M059J (cell line): ENCODE measurements around the gene MAGIX. TPM values are rescaled to one million over a fixed set of nuclear protein-coding genes. Genes with fewer than 3 reads are reported as not detected.
A peak's percentile ranks its signal among the peaks of the same experiment; 100 is the strongest.
"Not testable (repeated sequence)": the region's sequence is repeated elsewhere in the genome, so short reads cannot be mapped to it uniquely, and the experiment has no call there.

Experiments
- DNase-seq: peaks from one replicate; pipeline ENCODE4 v3.0.0-alpha.2; 2012; ENCODE audit warnings: low read depth
- total RNA-seq: library from RNA; depleted of rRNA; stranded (reverse); fragments of >200 nt; shearing (Covaris generic); gene quantifications from 2 replicates; pipeline ENCODE4 v1.2.3, GENCODE V29; 2014; rRNA removed

Gene MAGIX
- 0.10 and 4.3 TPM in 2 replicates for total RNA-seq

DNA sequence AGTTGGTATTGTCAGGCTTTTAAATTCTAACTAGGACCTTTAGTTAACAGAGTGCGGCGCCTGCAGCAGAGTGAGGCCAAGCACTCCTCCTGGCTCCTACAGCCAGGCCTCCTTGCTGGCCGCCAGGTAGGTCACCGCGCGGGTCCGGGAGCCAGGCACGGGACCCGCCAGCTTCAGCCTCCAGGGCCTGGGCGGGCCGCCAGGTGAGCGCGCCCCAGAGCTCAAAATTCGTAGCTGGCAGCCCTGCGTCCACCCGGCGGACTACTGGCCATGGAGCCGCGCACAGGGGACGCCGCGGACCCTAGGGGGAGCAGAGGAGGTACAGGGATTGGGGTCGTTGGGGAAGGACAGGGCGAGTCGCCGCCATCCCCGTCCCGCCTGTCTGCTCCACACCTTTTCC is at the start of gene MAGIX:
TSS of gene MAGIX (plus strand) at position 139 of the 400 bp plus-strand sequence. CDS start at position 271, 132 bp downstream.
- no peak for DNase-seq

GRCh38 chrX:49116076-49116475 is 46.5 kb upstream of the MAGIX start:
- no peak for DNase-seq

GRCh38 chrX:49116716-49117115 is 45.8 kb upstream of the MAGIX start:
- no peak for DNase-seq

DNA sequence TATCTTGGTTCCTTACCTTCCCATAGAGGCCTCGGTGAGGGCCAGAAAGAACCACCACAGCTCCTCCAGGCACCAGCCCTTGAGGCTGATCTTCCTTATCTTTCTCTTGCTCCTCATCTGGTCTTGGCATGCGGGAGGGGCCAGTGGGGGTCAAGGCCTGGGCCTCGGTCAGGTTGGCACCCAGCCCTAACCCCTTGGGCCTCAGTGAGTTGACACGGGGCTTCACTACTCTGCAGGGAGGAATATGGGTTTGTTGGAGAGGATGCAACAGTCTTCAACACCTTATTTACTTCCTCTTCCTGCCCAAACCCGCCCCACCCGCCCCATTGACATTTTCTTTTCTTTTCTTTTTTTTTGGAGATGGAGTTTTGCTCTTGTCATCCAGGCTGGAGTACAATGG is 45.0 kb upstream of the MAGIX start:
- no peak for DNase-seq

- peak; percentile 28 for DNase-seq
Measured at GRCh38 chrX:49120091-49120490, 42.5 kb upstream of the MAGIX start.

DNA sequence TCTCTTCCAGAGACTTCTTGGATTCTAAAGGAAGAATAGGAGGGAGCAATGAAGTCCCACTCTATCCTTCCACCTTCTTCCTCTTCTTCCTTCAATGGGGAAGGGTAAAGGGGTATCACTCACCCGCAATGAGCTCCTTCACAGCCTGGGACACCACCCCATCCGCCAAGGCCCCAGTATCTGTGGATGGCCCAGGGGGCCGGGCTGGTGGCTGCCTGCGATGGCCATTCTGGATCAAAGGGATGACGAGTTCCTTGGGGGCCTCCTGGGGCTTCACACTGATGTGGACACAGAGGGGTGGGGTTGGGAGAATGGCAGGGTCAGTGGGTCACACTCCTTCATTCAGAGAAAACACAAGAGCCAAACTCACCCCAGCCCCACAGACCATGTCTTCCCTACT is 40.1 kb upstream of the MAGIX start:
- no peak for DNase-seq

DNA sequence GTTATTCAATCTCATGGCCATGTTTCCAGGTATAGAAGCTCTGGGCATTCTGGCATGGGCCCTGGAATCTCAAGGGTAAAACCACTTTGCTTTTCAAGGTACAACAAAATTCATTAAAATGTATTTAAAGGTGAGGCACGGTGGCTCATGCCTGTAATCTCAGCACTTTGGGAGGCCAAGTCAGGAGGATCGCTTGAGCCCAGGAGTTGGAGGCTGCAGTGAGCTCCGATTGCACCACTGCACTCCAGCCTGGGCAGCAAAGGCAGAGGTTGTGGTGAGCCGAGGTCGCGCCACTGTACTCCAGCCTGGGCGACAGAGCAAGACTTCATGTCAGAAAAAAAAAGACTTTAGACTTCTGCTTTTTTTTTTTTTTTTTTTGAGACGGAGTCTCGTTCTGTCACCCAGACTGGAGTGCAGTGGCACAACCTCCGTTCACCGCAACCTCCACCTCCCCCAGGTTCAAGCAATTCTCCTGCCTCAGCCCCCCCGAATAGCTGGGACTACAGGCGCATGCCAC is 34.8 kb upstream of the MAGIX start:
- DNase-seq, result not testable (repeated sequence)

GRCh38 chrX:49129427-49129826 is 33.1 kb upstream of the MAGIX start:
- DNase-seq, result no peak

- DNase-seq, result not testable (repeated sequence)
Measured at GRCh38 chrX:49132275-49132674, 30.3 kb upstream of the MAGIX start.

DNA sequence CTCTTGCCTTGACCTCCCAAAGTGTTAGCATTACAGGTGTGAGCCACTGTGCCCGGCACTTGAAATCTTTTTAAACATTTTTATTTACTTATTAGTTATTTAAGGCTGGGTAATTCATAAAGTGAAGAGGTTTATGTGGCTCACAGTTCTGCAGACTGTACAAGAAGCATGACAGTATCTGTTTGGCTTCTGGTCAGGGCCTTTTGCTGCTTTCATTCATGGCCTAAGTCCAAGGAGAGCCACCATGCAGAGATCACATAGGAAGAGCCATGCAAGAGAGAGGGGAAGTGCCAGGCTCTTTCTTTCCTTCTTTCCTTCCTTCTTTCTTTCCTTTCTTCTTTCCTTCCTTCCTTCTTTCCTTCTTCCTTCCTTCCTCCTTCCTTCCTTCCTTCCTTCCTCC is 28.8 kb upstream of the MAGIX start:
- DNase-seq, result no peak

- DNase-seq, result no peak
Measured at GRCh38 chrX:49137492-49137891, 25.1 kb upstream of the MAGIX start.

- no peak for DNase-seq
Measured at GRCh38 chrX:49139713-49140112, 22.8 kb upstream of the MAGIX start.

GRCh38 chrX:49142264-49142663 is 20.3 kb upstream of the MAGIX start:
- not testable (repeated sequence) for DNase-seq

DNA sequence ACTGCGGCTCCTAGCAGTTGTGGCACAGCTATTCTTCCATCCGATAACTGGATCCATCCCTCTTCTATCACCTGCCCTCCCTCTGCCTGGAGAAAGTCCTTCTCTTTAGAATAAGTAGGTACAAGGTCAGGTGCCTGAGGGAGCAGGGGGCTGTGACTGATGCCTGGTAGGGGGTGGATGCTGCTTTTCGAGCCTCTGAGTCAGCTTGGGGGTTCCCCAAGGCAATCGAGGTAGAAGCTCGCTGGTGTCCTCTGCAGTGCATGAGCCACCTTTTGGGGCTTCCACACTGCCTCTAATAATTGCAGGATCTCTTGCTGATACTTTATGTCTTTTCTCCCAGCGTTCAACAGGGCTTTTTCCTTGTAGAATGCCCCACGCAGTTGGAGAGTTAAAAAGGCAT is 19.4 kb upstream of the MAGIX start:
- not testable (repeated sequence) for DNase-seq

- no peak for DNase-seq
Measured at GRCh38 chrX:49147282-49147681, 15.3 kb upstream of the MAGIX start.

GRCh38 chrX:49147936-49148335 is 14.6 kb upstream of the MAGIX start:
- DNase-seq, result no peak

DNA sequence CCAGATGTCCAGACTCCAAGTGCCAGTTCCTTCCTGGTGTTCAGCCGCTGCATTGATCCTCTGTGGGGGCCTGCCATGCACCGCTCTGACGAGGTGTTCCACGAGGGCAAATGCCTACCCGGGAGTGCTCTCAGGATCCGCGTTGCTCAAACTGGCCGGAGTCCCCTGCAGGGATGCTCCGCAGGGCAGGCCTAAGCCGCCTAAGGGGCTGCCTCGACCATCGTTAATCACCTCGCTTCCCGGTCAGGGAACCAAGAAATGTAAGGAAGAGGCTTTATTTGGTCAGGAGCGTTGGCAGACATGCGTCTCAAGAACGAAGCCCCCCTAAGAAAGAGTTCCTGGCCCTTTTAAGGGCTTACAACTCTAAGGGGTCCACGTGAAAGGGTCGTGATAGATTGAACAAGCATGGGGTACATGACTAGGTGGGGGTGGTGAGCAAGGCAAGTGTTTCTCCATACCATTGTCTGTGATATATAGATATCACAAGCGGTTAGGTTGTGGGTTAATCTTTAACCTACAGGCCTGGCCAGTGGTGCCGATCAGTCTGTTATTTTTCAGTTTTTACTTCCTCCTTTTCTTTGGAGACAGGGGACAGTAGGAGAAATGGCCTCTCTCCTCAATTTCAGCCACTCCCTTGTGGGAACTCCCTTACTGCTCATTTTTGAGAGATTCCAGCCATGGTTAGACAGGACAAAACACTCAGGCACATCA is 14.0 kb upstream of the MAGIX start:
- not testable (repeated sequence) for DNase-seq

DNA sequence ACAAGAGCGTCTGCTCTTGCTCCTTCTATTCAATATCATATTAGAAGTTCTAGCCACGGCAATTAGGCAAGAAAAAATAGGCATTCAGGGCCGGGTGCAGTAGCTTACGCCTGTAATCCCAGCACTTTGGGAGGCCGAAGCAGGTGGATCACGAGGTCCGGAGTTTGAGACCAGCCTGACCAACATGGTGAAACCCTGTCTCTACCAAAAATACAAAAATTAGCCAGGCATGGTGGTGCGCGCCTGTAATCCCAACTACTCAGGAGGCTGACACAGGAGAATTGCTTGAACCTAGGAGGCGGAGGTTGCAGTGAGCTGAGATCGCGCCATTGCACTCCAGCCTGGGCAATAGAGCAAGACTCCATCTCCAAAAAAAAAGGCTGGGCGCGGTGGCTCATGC is 13.3 kb upstream of the MAGIX start:
- DNase-seq, result not testable (repeated sequence)

- DNase-seq, result no peak
Measured at GRCh38 chrX:49153467-49153866, 9.1 kb upstream of the MAGIX start.

GRCh38 chrX:49155243-49155899 is 7.2 kb upstream of the MAGIX start:
- peak; percentile 25 for DNase-seq

DNA sequence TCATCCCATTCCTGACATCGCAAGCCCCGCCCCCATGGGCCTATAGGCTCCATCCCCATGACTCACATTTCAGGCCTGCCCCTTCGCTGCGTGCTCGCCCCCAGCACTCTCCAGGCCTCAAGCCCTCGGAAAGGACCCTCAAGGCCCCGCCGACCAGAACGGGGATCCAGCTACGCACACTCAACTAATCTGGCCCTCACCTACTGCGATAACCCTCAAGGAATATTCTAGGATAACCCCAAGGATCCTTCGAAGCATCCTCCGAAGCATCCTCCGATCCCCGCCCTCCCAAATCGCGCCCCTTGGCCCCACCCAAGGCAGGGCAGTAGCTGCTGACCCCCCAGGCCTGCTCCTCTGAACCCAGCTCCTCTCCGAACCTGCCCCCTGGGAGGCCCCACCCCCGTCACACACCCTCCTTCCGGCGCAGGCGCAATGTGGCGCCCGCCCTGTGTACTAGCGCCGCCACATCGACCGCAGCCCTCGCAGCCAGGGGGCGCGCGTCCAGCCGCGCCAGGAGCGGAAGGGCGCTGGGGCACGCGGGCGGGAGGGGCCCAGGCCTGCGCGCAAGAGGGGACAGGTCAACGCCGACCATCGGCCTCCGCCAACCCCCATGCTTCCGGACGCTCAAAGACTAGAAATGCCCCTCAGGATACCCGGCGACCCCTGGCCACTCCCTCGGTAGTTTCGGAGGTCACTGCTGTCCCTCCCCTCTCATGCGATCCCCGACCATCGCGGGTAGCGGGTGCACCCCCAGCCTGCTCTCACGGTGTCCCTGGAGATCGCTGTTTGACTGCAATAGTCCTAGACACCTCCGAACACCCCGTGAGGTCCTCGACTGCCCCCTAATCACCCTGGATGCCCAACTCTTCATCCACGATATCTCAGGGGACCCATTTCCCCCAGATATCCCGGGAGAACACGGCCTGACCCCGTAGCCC is 6.4 kb upstream of the MAGIX start:
- peak; percentile 87 for DNase-seq

DNA sequence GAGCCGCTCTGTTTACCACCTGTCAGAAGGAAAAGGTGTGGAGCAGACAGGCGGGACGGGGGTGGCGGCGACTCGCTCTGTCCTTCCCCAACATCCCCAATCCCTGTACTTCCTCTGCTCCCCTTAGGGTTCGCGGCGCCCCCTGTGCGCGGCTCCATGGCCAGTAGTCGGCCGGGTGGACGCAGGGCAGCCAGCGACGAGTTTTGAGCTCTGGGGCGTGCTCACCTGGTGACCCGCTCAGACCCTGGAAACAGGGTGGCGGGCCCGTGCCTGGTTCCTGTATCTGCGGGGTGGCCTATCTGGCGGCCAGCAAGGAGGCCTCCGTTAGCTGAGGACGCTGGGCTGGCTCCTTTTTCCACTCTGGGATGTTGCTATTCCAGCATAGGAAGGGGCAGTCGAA is 5.4 kb upstream of the MAGIX start:
- DNase-seq, result no peak
